Stimulated activated naive CD8-positive, alpha-beta T cell treated with anti-CD3 and anti-CD28 coated beads, Interleukin-15, amount 100 ng/mL, for 72 hours (primary cell): ENCODE data around the gene CYTIP.
A peak's percentile ranks its signal among the peaks of the same experiment; 100 is the strongest.
"Not testable (repeated sequence)": the region's sequence is repeated elsewhere in the genome, so short reads cannot be mapped to it uniquely, and the experiment has no call there.

Experiments
- ATAC-seq: fragments of 150-1000 bp; cut with Tn5 transposase; 2 replicates; pipeline ENCODE4 v1.10.0; 2021; ENCODE audit warnings: mild to moderate bottlenecking, moderate library complexity
- DNase-seq, 2 donors: peaks; one replicate each; pipeline ENCODE4 v3.0.0; 2021 to 2022
- H3K27ac Mint-ChIP-seq, 2 donors: one replicate each; pipeline ENCODE4 v1.8.0; 2022; ENCODE audit warnings: mild to moderate bottlenecking in 2 of 2, mixed read lengths in 2 of 2, moderate library complexity in 2 of 2
- H3K27me3 Mint-ChIP-seq: one replicate; pipeline ENCODE4 v1.8.0; 2022; ENCODE audit warnings: mixed read lengths
- H3K4me1 Mint-ChIP-seq: one replicate; pipeline ENCODE4 v1.8.0; 2022; ENCODE audit warnings: mild to moderate bottlenecking, mixed read lengths
- H3K4me3 Mint-ChIP-seq, 2 donors: one replicate each; pipeline ENCODE4 v1.8.0; 2022; ENCODE audit warnings: mild to moderate bottlenecking in 2 of 2, mixed read lengths in 2 of 2, moderate library complexity in 1 of 2
- H3K9me3 Mint-ChIP-seq, 2 donors: one replicate each; pipeline ENCODE4 v1.8.0; 2022; ENCODE audit warnings: mixed read lengths in 2 of 2

Gene CYTIP

GRCh38 chr2:157386247-157386646 is 57.6 kb downstream of the CYTIP start:
- peak overlapping the region; percentile 23 to 28 for H3K4me3 Mint-ChIP-seq
- H3K27me3 Mint-ChIP-seq = no peaks in the 10 kb centered on the region
- DNase-seq (no peak), ATAC-seq (peak; percentile 85)
- H3K9me3 Mint-ChIP-seq = peaks cover 19 to 23% of the 10 kb centered on the region in 2 donors
- H3K27ac Mint-ChIP-seq = no peak overlapping the region
- H3K4me1 Mint-ChIP-seq = peaks cover 35% of the 10 kb centered on the region

- Mint-ChIP-seq H3K27ac (no peak overlapping the region), H3K4me1 (peaks cover 42% of the 10 kb centered on the region), H3K27me3 (no peaks in the 10 kb centered on the region), H3K9me3 (peaks cover 24 to 32% of the 10 kb centered on the region in 2 donors), H3K4me3 (no peak overlapping the region)
- ATAC-seq (no peak), DNase-seq (no peak)
Observed at GRCh38 chr2:157377861-157378260, 66.0 kb downstream of the CYTIP start.

- no peak overlapping the region for H3K4me3 Mint-ChIP-seq
- H3K9me3 Mint-ChIP-seq = peaks cover 24 to 32% of the 10 kb centered on the region in 2 donors
- H3K27me3 Mint-ChIP-seq = no peaks in the 10 kb centered on the region
- no peak overlapping the region for H3K27ac Mint-ChIP-seq
- DNase-seq (no peak), ATAC-seq (no peak)
- peaks cover 31% of the 10 kb centered on the region for H3K4me1 Mint-ChIP-seq
Observed at GRCh38 chr2:157376041-157376440, 67.8 kb downstream of the CYTIP start.

GRCh38 chr2:157375384-157375783 is 68.5 kb downstream of the CYTIP start:
- no peak for DNase-seq
- no peaks in the 10 kb centered on the region for H3K27me3 Mint-ChIP-seq

GRCh38 chr2:157368508-157368907 is 75.4 kb downstream of the CYTIP start:
- peaks cover 0 to 11% of the 10 kb centered on the region in 2 donors for H3K9me3 Mint-ChIP-seq
- DNase-seq, H3K27ac Mint-ChIP-seq, H3K27me3 Mint-ChIP-seq, H3K4me3 Mint-ChIP-seq, ATAC-seq: not testable (repeated sequence)
- H3K4me1 Mint-ChIP-seq = peaks cover 35% of the 10 kb centered on the region

More at GRCh38 chr2:157375384-157375783, 68.5 kb downstream of the CYTIP start:
- H3K27ac Mint-ChIP-seq = no peak overlapping the region
- no peak overlapping the region for H3K4me3 Mint-ChIP-seq
- peaks cover 24% of the 10 kb centered on the region for H3K4me1 Mint-ChIP-seq
- ATAC-seq = no peak
- H3K9me3 Mint-ChIP-seq = peaks cover 23 to 29% of the 10 kb centered on the region in 2 donors

GRCh38 chr2:157367704-157368103 is 76.2 kb downstream of the CYTIP start:
- Mint-ChIP-seq H3K4me1 (peaks cover 43% of the 10 kb centered on the region), H3K9me3 (peaks cover 5 to 19% of the 10 kb centered on the region in 2 donors), H3K27ac (no peak overlapping the region), H3K4me3 (no peak overlapping the region), H3K27me3 (no peaks in the 10 kb centered on the region)
- DNase-seq (no peak), ATAC-seq (no peak)
